Hematopoietic multipotent progenitor cell treated with erythropoietin and hydrocortisone succinate and interleukin-3 and kit ligand, for 15 days (in vitro differentiated cells): Measurements from ENCODE around the gene BTRC.
"Not testable (repeated sequence)": the region's sequence is repeated elsewhere in the genome, so short reads cannot be mapped to it uniquely, and the experiment has no call there.

Experiments
- DNase-seq: peaks from one replicate; pipeline ENCODE4 v3.0.0-alpha.2; 2015; ENCODE audit warnings: low spot score

The BTRC gene

DNA sequence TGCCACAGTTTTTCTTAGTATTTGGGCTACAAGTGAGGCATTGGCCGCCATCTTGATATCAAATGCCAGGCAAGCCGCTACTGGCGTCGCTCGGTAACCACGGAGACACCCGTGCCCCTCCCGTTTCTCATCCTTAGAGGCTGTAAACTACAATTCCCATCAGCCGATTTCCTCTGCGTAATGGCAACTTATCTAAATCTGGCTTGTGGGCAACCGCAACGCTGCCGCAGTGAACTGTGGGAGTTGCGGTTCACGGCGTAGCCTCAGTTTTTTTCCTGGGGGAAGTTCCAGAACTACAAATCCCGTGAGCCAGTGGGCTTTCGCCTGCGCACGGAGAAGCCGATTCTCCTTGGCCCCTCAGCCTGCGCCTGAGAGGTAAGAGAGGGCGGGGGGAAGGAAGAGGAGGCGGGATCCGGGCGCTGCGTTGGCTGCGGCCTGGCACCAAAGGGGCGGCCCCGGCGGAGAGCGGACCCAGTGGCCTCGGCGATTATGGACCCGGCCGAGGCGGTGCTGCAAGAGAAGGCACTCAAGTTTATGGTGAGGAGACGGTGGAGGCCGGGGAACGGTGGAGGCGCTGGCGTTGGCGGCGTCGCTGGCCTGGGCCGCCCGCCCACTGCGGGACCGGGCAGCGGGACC lies at the start of gene BTRC:
Gene BTRC, plus strand, starts transcription at position 474 of the 636 bp plus-strand sequence. Its CDS starts 16 bp downstream, at position 490.
- DNase-seq = peak; percentile 99

DNA sequence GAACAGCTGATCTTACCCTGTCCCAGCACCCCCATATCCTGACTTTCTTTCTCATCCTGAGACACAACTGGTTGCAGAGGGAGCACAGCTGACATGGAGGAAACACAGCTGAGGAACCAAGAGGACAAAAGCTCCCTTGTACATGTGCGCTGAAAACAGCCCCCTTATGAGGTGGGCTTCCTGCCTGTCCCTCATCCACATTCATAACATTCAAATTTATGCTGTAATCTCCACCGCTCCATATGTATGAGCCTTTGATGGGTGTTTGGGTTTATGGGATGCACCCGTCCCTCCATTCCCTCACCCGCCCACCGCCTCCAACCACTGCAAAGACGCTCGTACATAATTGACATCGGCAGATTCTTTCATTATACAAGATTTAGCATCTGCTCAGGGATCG lies 49.6 kb upstream of the BTRC start:
- no peak for DNase-seq

DNA sequence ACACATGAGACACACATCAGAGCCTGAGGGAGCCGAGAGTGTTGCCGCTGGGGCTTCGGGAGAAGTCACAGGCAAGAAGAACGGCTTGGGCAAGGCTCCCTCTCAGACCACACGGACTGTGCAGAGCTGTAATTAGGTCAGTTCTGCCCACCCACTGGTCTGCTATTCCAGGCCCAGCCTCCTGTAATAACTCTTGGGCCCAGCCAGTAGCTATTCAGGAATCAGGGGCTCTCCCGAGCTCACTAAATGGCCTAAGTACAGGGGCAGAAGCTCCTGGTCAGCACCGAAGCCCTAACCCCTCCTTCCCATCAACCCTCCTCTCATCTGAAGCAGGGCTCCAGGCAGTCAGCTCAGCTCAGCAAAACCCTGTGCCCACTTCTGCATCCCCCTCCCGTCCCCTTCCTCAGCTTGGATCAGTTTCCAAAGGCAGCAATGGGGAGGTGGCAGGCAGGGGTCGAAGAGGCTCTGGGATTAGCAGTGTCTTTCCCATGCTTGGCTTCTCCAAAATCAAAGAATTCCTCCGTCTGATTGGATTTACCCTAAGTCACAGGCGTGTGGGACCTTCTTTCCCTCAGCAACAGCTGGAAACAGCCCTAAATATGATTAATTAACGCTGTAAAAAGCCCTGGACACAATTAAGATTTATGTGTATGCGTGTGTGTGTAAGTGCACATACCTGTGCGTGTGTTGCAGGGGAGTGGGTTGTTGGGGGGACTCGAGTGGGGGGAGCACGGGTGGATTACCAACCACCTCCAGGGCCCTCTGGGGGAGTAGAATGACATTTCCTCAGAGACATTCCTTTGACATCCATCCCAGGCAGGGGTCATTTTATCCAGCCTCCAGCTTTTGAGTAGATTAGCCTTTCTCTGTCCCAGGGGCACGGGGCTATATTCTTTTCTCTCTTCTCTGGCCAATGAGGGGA lies 48.4 kb upstream of the BTRC start:
- no peak for DNase-seq

DNA sequence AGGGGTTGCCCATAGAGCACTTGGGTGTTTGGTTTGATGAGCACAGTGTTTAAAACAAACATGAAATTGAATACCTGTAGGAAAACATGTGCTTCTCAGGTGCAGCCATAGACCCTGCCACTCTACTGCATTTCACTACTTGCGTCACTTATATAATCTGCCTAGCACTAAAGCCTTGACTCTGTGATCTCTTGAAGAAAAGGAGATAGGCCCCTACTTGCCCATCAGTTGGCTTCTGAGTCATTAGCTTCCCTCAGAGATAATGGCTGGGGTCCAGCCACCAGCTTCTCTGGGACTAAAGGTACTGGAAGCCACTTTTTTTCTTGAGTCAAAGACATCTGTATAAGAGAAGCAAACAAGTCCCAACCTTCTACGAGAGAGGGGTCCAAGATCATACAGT lies 45.9 kb upstream of the BTRC start:
- no peak for DNase-seq

DNA sequence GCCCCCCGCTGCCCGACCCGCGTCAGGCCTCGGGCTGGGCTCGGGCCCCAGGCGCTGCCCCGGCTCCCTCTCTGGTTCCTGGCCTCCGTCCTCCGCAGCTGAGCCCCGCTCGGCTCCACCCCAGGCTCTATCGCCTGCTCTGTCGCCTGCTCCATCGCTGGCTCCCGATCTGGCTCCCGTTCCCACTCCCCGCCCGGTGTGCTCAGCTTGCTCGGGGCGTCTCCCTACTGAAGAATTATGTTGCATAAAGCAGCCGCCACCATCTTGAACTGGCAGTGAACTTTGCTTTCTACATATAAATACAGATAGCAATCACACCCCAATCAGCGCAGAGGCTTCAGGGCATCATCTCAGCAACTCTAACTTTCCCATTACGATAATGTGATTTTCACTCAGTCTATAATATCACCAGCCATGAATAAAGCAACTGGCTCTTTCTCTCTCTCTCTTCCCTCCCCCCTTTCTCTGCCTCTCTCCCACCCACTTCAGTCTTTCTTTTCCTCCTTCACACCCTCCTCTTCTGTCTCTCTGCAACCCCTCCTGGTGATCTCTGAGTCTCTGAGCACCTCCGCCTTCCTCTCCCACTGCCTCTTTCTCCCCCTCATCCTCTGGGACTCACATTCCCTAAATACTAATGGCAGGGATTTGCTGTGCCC lies 43.3 kb upstream of the BTRC start:
- no peak for DNase-seq

DNA sequence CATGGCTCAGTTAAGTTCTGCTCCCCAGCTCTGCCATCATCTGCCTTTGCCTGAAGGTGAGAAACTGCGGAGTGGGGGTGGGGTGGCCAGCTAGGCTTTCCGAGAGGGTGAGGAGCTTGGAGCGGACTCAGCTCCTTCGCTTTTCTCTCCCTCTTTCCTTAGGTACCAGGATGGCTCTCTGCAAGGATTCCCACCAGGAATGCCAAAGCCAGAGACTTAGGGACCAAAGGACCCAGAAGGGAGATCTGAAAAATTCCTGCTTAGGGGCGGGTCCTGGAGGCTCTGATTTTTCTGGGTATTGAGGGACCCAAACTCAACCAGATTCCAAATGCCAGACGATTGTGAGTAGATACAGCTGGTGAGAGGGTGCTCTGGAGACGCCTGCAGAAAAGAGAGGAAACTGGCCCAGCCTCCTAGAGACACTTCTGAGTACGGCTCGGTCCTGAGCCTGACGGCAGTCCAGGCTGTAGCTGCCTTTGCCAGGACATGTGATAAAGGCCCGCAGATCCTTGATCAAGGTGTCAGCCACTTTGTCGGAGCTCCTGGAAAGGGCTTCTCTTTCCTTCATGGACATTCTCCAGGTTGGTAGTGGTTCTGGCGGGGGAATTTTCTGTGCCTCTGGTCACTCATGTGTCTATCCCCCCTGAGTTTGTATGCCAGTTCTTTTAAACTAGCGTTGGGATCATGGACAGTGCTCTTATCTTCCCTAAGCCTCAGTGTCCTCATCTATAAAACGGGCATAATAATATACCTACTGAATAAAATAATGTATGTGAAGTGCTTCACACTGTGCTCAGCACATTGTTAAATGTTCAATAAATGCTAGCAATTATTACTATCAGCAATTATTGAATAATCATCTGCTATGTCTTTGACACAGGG lies 42.5 kb upstream of the BTRC start:
- DNase-seq = no peak

DNA sequence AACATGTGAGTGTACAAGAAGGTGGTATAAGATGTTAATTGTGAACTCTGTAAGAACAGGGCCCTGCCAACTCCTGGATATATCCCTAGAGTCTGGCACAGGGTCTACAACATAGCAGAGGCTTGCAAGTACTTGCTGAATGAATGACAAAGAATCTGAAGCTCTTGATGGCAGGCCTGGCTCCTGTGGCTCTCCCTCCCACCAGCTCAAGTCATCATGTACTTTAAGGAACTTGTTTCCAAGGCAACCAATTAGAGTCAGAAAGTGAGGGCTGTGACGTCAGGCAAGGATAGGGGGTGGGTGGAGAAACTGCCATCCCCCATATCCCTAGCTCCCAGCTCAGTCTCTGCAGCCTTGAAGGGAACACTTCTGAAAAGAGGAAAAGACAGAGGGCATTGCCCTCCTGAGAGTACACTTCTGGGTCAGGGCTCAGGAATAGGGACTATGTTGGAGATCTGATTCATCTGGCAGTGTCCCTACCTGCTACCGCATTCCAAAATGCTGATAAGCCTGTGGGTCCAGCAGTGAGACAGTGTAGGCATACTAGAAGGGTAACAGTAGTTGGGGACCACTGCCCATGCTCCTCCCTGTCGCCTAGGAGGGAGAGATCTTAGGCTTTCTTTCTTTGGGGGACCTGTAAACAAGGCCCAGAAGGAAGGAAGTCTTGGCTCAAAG lies 34.6 kb upstream of the BTRC start:
- no peak for DNase-seq

DNA sequence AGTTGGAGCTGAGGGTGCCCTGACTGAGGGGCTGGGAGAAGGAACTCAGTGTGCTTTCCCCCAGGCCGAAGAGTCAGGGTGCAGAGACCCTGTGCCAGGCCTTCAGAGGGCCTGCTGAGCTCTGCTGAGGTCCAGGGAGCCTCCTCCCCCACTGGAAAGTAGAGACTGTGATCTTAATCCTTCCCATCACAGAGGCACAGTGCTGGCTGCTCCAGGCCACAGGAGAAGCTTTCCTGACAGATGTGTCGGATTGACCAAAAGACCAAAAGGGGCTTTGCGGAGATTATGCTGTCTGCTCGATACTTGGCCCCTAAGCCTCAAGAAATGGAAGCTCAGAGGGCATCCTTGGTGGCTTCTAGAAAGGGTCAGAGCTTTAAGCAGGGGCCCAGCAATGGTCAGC lies 32.9 kb upstream of the BTRC start:
- no peak for DNase-seq

DNA sequence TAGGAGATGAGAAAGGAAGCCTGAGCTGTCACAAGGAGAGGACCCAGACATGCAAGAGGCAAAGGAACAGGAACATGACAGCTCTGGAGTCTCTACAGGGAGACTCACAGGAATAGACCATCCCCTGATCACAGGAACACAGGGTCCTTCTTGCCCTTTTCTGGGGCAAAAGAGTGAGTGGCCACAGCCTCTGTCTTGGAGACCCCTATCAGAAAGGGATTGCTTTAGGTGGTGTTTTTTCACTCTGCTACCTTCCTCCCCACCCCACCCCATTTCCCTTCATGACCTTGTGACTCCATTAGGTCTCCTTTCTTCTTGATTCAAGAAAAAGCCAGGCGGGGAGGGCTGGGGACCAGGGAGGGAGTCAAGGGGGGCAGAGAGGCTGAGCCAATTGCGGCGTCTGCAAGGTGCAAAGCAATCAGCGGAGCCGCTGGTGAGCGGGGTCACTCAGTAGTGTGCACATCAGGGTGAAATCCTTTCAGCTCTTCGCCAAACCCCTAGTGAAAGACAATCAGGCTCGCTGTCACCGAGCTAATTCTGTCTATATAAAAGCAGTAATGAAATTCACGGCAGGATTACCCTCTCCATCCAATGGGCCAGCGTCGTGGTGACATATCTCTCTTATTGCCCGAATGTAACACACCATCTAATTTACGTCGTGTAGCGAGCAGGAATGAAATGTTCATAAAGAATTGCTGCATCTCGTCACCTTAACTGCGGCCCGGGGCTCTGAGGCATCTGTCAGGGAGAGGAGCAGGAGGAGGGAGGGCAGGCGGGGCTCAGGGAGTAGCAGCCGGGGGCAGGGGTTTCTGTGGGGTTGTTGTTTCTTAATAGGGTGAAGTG lies 31.5 kb upstream of the BTRC start:
- no peak for DNase-seq

DNA sequence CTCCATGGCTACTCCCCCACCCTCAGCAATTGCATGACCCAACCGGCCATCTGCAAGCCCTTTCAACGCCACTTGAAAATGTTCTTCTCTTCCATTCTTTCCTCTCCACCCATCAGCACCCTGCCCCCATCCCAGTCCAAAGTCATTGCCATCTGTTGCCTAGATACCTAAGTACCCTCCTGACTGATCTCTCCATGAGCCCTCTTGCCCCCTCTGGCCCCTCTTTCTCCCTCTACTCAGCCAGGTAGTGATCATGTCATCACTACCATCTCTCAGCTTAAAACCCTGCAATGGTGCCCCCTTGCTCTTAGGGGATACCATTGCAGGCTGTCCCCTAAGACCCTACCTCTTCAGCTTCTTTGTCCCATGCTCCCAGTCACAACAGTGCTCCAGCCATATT lies 30.5 kb upstream of the BTRC start:
- no peak for DNase-seq

DNA sequence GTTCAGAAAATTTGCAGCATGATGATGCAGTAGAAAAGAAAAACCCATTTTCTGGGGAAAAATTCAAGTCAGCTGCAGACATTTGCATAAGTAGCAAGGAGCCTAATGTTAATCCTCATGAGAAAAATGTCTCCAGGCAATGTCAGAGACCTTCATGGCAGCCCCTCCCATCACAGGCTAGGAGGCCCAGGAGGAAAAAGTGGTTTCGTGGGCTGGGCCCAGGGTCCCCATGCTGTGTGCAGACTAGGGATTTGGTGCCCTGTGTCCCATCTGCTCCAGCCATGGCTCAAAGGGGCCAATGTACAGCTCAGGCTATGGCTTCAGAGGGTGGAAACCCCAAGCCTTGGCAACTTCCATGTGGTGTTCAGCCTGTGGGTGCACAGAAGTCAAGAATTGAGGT lies 26.5 kb upstream of the BTRC start:
- DNase-seq = not testable (repeated sequence)

DNA sequence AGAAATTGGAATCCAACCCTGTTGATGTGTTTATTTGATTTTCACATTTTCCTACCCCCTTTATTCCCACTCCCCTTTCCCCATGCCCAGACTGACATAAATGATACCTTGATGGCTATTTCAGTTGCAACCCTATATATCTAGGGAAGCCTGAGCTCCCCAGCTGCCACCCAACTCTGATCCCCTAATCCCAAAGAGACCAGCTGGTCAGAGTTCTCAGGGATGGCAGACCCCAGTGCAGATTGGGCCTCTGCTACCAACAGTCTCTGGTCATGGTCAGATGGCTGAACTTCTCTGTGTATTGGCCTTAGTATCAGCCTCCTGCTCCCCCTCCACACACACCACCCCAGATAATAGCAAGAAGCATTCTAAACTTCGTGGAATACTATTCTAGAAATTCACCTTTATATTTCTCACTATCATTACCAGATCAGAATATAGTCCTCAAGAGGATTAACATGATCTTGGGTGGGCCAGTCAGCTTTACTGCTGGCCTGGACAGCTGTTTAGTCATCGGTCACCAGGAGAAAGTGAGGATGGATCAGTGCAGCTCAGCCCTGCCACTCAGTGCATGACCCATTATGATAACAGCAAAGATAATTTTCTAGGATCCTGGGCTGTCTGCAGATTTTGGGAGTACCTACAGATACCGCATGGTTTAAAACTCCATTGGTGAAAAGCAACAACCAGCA lies 24.5 kb upstream of the BTRC start:
- DNase-seq = no peak

DNA sequence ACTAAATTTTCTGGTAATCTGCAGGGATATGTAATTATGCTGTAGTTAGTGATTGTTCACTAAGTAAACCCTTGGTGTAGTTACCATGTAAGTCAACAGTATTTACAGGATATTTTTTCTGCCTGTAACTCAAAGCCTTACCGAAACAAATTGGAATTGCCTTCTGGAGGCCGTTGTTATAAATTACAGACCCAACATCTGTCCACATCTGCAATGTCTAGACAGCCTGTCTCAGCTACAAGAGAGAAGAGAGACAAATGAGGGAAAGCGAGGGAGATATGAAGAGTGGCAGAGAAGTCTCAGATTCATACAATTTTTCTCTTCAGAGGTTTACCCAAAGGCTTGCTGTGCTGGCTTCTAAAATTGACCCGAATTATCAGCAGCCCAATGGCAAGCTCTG lies 23.7 kb upstream of the BTRC start:
- no peak for DNase-seq

DNA sequence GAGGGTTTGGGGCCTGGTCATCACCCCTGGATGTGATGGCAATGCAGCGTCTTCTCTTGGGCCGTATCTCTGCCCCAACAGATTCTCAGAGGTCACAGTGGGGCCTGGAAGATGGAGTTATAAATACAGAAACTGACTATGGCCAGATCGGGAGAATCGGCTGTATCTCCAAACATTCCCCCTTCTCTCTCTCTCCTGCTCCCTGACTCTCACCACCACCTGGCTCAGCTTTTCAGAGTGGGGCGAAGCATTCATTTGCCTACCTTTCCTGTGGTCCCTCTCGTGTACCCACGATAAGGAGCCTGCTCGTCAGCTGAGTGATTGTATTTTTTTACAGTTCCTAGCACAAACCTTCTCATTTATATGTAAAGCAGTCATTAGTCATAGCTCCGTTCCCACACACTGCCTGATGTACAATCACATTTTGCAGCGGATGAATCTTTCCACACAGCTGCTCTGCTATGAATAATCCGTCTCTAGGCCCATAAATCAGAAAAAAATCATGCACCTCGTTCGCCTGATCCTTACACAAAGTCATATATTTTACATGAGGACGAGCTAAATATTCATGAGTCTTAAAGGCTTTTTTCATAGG lies 23.2 kb upstream of the BTRC start:
- DNase-seq = no peak

DNA sequence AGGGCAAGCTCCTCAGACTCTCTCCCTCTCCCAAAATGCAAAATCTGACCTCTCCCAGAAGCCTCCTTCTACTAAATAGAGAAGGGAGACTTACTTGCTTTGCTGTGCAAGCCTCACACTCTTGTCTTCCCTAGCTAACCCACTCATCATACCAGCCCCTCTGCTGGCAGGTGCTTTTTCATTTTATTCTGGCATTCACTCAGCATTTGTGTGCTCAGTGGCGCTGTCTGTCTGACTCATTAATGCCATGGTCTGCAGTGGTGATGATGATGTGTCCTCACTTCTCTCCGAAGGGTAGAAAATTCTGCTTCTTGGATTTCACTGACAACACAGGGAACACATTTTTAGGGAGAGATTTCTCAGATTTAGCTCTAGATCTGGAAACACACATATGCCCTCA lies 22.0 kb upstream of the BTRC start:
- DNase-seq = no peak

DNA sequence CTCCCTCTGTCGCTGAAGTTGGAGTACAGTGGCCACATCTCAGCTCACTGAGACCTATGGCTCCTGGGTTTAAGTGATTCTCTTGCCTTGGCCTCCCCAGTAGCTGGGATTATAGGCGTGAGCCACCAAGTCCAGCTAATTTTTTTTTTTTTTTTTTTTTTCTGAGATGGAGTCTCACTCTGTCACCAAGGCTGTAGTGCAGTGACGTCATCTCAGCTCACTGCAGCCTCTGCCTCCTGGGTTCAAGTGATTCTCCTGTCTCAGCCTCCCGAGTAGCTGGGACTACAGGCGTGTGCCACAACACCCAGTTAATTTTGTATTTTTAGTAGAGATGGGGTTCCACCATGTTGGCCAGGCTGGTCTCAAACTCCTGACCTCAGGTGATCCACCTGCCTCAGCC lies 19.7 kb upstream of the BTRC start:
- not testable (repeated sequence) for DNase-seq

DNA sequence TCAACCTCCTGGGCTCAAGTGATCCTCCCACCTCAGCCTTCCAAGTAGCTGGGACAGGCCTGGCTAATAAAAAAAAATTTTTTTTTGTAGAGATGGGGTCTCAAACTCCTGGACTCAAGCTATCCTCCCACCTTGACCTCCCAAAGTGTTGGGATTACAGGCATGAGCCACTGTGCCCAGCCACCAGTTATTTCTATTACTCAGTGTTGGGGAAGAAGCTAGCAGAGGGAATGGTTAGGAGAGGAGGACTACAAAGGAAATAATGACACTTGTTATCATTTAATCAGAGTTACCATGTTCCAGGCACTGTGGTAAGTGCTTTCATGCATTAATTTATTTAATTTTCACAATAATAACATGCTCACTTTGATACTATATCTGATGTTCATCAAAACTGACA lies 17.6 kb upstream of the BTRC start:
- DNase-seq = no peak

DNA sequence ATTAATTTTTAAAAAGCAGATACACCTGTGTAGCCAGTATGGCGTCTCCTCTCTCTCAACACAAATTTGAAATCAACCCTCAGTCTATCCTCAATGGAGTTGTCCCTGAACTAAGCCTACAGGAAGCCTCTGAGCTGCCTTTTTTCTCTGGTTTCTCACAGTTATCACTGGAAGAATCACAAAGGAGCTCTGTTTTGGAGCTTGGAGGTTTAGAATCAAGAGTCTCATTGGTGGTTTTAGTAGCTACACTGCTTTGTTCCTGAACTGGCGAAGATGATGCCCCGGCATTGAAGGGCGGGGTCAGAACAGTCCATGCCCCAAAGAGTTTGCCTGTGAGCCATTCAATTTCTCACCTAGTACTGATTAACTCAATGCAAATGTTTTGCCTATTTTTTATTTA lies 16.1 kb upstream of the BTRC start:
- no peak for DNase-seq

DNA sequence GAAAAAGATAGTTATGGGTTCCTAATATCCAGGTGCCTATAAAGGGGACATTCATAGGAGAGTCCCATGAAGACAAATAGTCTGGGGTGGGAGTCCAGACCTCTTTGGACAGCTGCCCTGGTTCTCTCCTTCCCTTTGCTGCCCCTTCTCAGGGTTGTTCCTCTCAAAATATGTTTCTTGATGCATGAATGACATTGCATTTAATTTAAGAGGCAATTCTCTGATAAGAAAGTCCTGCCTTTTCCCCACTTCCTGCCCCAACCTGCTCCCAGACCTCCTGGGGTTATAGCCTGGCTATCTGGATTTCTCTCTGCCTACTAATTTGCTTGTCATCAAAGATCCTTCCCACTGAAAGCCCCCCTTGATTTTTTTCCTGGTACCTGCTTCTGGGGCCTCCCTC lies 12.5 kb upstream of the BTRC start:
- DNase-seq = no peak

DNA sequence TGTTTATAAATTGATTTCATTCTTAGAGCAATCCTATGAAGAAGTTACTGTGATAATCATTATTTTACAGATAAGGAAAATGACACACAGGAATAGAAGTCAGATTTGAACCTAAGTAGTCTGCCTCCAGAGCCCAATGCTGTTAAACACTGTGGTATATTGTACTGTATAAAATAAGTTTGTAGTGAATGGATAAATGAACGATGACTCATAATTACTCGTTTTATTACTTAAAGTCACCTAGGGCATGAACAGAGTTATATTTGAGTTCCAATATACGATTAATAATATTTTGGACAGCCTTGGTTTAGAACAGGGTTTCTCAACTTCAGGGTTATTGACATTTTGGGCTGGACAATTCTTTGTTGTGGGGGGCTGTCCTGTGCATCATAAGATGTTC lies 7.8 kb upstream of the BTRC start:
- DNase-seq = no peak
